Neural progenitor cell (in vitro differentiated cells): ENCODE measurements around the gene TCF4.

Experiments used
- EZH2 ChIP-seq: fragments of 200-600 bp; sonication (generic); IDR thresholded peaks from 2 replicates; pipeline ENCODE4 v1.6.1; 2017; ENCODE audit warnings: antibody characterized with exemption, mild to moderate bottlenecking, moderate library complexity
- EZH2phosphoT487 ChIP-seq: fragments of 200-600 bp; sonication (generic); IDR thresholded peaks from 2 replicates; pipeline ENCODE4 v1.6.1; 2017; ENCODE audit warnings: antibody characterized with exemption
- TF ChIP-seq, protein P1 (sequence below): fragments of 200-600 bp; sonication (generic); IDR thresholded peaks from 2 replicates; pipeline ENCODE4 v1.5.1; 2017; ENCODE audit warnings: antibody characterized with exemption, mild to moderate bottlenecking

DNA sequence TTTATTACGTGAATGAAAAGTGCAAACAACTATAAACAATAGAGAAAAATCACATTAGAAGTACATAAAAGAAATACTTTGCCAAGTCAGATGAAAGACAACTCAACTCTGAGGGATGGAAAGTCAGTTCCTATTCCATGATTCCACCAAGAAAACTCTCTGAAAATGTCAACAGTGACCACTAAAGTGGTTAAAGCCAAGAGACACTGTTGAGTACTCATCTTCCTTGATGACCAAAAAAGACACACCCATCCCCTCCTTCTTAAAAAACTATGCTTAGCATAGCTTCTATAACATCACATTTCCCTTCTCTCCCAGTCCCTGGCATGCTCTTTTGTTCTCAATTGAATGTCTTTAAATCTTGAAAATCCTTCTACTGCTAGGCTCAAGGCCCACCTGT lies 160.0 kb downstream of the TCF4 start:
- TF ChIP-seq, protein P1, sequence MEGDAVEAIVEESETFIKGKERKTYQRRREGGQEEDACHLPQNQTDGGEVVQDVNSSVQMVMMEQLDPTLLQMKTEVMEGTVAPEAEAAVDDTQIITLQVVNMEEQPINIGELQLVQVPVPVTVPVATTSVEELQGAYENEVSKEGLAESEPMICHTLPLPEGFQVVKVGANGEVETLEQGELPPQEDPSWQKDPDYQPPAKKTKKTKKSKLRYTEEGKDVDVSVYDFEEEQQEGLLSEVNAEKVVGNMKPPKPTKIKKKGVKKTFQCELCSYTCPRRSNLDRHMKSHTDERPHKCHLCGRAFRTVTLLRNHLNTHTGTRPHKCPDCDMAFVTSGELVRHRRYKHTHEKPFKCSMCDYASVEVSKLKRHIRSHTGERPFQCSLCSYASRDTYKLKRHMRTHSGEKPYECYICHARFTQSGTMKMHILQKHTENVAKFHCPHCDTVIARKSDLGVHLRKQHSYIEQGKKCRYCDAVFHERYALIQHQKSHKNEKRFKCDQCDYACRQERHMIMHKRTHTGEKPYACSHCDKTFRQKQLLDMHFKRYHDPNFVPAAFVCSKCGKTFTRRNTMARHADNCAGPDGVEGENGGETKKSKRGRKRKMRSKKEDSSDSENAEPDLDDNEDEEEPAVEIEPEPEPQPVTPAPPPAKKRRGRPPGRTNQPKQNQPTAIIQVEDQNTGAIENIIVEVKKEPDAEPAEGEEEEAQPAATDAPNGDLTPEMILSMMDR, result no peak
- TF ChIP-seq EZH2phosphoT487, result no peak
- no peak for TF ChIP-seq EZH2
